ENCODE results near the gene TUBAL3.
A peak's percentile ranks its signal among the peaks of the same experiment; 100 is the strongest.
"Not testable (repeated sequence)": the region's sequence is repeated elsewhere in the genome, so short reads cannot be mapped to it uniquely, and the experiment has no call there.

Gene TUBAL3

GRCh38 chr10:5423771-5424170 lies 19.1 kb upstream of the TUBAL3 start:
- DNase-seq (ENCODE audit: low spot score): no peak

- no peak for DNase-seq (ENCODE audit: low spot score)
Measured at GRCh38 chr10:5419466-5420094, 15.0 kb upstream of the TUBAL3 start.

- no peak for DNase-seq (ENCODE audit: low spot score)
Measured at GRCh38 chr10:5418584-5418983, 14.0 kb upstream of the TUBAL3 start.

- no peak for DNase-seq (ENCODE audit: low spot score)
Measured at GRCh38 chr10:5416981-5417380, 12.4 kb upstream of the TUBAL3 start.

- DNase-seq (ENCODE audit: low spot score): no peak
Measured at GRCh38 chr10:5413012-5413938, 8.6 kb upstream of the TUBAL3 start.

- DNase-seq (ENCODE audit: low spot score): peak; percentile 60
Measured at GRCh38 chr10:5412277-5412941, 7.8 kb upstream of the TUBAL3 start, which contains the start of gene NET1. Gene NET1 (plus strand): TSS chr10:5412557. CDS start chr10:5412693, 136 bp downstream.

- DNase-seq (ENCODE audit: low spot score): no peak
Measured at GRCh38 chr10:5411941-5412276, 7.3 kb upstream of the TUBAL3 start.

- DNase-seq (ENCODE audit: low spot score): not testable (repeated sequence)
Measured at GRCh38 chr10:5410787-5411186, 6.2 kb upstream of the TUBAL3 start.

GRCh38 chr10:5406918-5407317 lies 2.3 kb upstream of the TUBAL3 start:
- DNase-seq (ENCODE audit: low spot score): no peak

GRCh38 chr10:5402798-5403197 lies 1.8 kb downstream of the TUBAL3 start:
- DNase-seq (ENCODE audit: low spot score): no peak

- no peak for DNase-seq (ENCODE audit: low spot score)
Measured at GRCh38 chr10:5400468-5401240, 4.0 kb downstream of the TUBAL3 start.

GRCh38 chr10:5399332-5399731 lies 5.3 kb downstream of the TUBAL3 start:
- no peak for DNase-seq (ENCODE audit: low spot score)

- DNase-seq (ENCODE audit: low spot score): no peak
Measured at GRCh38 chr10:5396556-5397300, 7.9 kb downstream of the TUBAL3 start.

- DNase-seq (ENCODE audit: low spot score): no peak
Measured at GRCh38 chr10:5395168-5395567, 9.5 kb downstream of the TUBAL3 start.

GRCh38 chr10:5393529-5393928 lies 11.1 kb downstream of the TUBAL3 start:
- DNase-seq (ENCODE audit: low spot score): no peak

- DNase-seq (ENCODE audit: low spot score): no peak
Measured at GRCh38 chr10:5391790-5392189, 12.8 kb downstream of the TUBAL3 start.

- DNase-seq (ENCODE audit: low spot score): no peak
Measured at GRCh38 chr10:5390607-5391205, 13.9 kb downstream of the TUBAL3 start.

- DNase-seq (ENCODE audit: low spot score): no peak
Measured at GRCh38 chr10:5387169-5387568, 17.5 kb downstream of the TUBAL3 start.

- DNase-seq (ENCODE audit: low spot score): no peak
Measured at GRCh38 chr10:5385224-5385623, 19.4 kb downstream of the TUBAL3 start.

- DNase-seq (ENCODE audit: low spot score): no peak
Measured at GRCh38 chr10:5381187-5381586, 23.4 kb downstream of the TUBAL3 start.

GRCh38 chr10:5380395-5380794 lies 24.2 kb downstream of the TUBAL3 start:
- DNase-seq (ENCODE audit: low spot score): not testable (repeated sequence)
